NCI-H1105 (cell line): ENCODE results near the gene C1QTNF12.

ENCODE experiments used
- DNase-seq: peaks from one replicate; lab custom pipeline; 2025; lab: John Stamatoyannopoulos, UW

Gene C1QTNF12

DNA sequence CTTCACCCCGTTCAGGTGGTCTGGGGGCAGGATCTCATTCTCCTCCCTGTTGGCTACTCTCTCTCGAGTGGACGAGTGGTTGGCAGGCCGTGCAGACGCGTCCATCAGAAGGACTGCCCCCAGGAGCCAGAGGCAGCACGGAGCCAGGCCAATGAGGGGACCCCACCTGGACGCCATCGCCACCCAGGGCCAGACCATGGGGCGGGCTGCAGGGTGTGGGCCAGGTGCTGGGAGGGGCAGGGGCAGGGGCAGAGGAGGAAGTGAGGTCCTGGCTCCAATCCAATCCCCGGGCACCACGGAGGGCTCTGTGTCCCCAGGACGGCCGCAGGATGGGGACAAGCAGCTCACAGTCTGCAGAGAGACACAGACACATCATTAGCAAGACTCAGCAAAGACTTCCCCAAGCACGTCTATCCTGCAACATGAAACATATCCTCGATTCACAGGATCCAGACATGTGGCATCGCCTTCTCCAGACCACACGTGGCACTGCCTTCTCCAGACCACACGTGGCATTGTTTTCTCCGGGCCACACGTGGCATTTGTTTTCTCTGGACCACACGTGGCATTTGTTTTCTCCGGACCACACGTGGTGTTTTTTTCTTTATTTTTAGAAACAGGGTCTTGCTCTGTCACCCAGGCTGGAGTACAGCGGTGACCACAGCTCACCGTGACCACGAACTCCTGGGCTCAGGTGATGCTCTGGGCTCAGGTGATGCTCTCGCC lies 17.8 kb downstream of the C1QTNF12 start:
- no peak for DNase-seq

- DNase-seq = no peak
These were observed 18.3 kb downstream of the C1QTNF12 start for GRCh38 chr1:1228187-1228586.

DNA sequence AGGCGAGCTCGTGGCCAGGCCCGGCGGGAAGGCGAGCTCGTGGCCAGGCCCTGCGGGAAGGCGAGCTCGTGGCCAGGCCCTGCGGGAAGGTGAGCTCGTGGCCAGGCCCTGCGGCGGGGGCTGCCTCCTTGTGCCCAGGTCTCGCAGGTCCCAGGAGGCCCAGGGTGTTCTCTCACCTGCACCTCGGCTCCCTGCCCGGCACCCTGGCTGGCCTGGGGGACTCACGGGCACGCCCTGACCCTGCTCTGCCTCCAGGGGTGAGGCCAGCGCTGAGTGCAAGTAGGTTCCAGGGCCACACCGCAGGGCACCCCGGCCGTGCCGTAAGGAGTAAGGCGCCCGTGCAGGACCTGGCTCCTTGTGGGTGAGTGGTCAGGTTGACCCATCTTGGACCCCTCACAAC lies 19.1 kb downstream of the C1QTNF12 start:
- DNase-seq = no peak

DNA sequence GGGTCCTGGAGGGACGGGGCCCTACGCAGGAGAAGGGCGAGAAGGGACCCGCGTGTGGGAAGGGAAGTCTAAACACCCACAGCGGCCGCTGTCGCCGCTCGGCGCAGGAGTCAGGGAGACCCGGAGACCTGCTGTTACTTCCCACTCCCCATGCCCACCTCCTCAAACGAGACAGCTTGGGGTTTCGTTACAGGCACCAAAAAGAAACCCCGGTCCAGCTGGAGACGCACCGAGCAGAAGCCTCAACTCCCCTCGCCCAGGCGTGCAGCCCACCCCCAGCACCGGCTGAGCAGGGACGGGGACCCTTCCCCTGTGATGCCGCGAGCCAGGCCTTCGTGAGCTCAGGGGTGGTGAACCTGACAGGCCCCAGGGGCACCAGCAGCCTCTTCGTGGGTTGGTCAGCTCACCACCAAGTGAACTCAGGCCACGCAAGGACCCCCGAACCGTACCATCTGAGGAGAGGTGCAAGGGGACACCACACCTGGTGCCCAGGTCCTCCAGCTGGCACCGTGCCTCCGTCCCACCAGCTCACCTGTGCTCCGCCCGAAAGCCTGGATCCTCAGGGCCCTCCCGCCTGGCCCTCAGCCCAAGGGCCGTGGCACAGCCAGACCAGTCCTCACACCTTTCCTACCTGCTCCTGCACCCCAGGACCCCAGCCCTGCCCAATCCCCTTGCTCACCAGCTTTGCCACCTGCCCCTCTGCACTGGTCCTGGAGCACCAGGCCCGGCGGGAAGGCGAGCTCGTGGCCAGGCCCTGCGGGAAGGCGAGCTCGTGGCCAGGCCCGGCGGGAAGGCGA lies 19.8 kb downstream of the C1QTNF12 start:
- DNase-seq = no peak

GRCh38 chr1:1225913-1226312 lies 20.6 kb downstream of the C1QTNF12 start:
- no peak for DNase-seq

DNA sequence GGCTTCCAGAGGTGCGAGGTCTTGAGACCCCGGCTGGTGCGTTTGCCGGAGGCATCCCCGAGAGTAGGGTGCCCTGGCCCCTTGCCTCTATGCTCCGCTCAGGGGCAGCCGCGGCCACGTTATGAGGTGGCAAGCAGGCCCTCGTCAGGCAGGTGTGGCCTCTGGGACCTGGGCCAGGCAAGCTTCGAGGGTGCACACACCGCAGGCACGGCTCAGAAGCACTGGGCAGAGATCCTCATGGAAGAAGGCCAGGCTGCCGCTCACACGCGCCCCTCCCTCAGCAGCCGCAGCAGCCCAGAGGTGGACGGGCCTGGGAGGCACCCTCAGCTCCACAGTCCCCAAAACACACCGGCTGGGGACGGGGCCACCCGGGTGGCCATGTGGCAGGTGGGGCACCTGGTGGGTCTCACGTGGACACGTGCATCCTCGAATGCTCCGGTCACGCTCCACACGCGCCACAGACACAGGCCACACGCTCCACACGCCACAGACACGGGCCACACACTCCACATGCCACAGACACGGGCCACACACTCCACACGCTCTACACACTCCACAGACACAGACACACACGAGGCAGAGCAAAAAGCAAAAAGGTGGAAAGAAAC lies 21.2 kb downstream of the C1QTNF12 start:
- DNase-seq = no peak

GRCh38 chr1:1223891-1224290 lies 22.6 kb downstream of the C1QTNF12 start:
- DNase-seq = no peak

GRCh38 chr1:1223321-1223720 lies 23.2 kb downstream of the C1QTNF12 start:
- DNase-seq = no peak

GRCh38 chr1:1222575-1223225 lies 23.8 kb downstream of the C1QTNF12 start:
- DNase-seq = no peak

DNA sequence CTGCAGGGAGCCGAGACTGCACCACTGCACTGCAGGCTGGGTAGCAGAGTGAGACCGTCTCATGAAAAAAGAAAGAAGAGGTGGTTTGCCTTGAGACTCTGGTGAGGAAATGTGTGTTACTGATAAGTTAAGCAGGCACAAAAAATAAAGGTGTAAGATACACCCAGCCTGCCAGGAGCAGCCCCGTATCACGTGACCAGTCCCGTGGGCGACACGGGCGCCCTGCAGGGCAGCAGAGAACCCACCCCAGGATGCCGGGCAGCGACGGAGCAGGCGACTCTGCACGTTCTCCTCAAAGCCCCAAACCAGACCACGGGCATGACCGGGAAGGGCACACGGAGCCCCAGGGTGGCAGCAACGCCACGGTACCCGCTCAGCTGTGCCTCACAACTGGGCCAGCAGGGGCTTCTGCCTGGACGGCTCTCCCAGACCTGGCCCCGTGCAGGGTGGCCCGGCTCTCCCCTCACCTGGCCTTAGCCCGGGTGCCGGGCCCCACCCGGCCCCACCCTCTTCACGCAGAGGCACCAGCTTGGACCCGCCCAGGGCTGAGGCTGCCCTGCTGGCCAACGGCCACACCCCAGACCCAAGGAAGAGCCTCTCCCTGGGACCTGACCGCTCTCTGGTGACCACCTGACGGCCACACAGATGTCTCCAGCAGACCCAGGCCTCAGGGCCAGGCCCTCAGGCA lies 24.5 kb downstream of the C1QTNF12 start:
- DNase-seq = no peak

GRCh38 chr1:1220197-1220596 lies 26.3 kb downstream of the C1QTNF12 start:
- DNase-seq = no peak

DNA sequence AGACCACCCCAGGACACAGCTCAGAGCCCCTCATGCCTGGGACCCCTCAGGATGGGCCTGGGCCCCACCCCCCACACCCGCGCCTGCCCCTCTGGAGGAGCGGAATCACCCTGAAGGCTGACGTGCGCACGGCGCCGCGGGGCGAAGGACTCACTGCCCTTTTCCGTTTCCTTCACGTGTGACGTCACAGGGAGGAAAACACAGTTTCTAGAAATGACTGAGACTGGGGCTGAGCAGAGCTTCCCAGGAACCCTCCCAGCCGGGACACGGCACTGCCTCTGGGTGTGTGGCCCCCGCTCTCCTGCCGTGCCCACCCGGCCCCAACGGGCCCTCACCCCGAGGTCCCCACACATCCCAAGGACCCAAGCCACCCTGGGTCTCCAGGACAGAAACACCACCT lies 27.2 kb downstream of the C1QTNF12 start:
- DNase-seq = no peak

DNA sequence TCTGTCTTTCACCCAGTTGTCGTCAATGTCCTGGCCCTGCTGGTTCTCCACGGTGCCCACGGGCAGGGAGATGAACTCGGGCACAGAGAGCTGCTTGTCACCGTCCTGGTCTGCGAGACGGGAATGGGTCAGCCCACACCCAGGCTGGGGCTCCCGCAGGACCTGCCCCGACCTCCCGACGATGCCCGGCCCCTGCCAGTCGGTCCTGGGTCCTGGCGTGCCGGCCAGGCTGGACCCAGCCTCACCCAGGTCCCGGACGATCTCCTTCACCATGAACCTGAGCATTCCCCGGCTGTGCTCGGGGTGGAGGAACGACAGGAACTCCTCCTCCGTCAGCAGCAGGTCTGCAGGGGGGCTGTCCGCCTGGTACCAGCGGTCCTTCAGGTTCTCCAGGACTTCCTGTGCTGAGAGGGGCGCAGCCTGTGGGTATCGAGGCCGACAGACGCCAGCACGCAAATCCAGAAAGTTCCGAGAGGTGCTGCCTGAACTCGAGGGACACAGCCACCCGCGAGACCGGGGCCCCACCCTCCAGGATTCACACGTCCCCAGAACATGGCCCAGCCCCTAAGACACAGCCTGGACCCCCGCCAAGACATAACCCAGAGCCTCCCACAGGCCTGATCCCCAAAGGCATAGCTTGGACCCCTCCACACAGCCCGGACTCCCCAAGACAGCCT lies 27.9 kb downstream of the C1QTNF12 start:
- no peak for DNase-seq

GRCh38 chr1:1217621-1218523 lies 28.6 kb downstream of the C1QTNF12 start:
- DNase-seq = no peak

GRCh38 chr1:1216770-1217620 lies 29.5 kb downstream of the C1QTNF12 start:
- DNase-seq = no peak

DNA sequence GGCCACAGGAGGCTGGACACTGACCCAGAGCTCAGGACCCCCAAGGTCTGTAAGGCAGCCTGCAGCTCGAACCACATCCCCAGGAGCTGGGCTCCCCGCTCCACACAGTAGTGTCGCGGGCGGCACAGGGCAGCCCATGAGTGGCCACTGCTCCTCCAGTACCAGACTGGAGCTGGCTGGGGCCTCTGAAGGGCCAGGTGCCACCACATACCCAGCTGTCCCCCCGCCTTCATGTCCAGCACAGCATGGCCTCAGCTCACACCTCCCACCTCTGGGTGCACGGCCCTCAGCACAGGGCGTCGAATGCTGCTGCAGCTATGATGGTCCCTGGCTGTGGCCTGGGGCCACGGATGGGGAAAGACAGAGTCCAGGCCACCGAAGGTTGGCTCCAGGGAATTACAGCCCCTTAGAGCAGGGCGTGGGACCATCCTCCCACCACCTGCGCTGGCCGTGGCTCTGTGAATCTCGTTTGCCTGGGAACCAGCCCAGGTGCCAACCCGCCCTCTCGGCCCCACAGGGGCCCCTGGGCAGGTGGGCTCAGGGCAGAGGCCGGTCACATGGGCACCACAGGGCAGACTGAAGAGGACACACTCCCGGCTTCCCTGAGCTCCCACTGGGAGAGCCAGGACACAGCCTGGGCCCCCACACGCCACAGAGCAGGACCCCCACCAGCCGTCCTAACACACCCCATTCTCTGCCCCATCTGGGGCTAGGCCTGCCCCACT lies 30.5 kb downstream of the C1QTNF12 start:
- no peak for DNase-seq

DNA sequence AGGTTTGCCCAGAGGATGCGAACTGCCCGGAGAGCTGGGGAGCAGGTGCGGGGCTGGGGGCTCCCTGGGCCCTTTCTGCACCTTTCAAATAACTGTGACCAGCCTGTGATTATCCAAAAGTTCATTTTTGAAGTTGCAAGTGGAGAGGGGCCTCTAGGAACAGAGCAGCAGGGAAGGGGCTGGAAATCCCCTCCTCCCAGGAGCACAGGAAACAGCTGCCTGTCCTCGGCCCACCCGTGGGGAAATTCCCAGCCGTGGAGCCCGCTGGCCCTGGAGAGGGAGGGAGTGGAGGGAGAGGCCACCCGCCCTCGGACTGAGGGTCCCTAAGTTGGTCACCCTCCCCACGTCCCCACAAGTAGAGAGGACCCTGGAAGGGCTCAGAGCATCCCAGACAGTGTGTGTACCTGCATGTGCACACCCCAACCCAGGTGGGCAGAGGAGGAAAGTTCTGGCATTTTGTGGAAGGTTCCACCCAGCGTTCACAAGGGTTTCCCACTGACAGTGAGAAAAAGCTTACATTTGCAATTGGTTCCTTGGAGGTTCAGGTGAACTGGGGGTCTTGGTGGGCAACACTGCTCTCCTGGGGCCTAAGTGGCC lies 31.3 kb downstream of the C1QTNF12 start:
- DNase-seq = no peak
